Neural progenitor cell (in vitro differentiated cells): Measurements from ENCODE around the gene MYOM1.

ENCODE experiments used
- EZH2 ChIP-seq: fragments of 200-600 bp; sonication (generic); IDR thresholded peaks from 2 replicates; pipeline ENCODE4 v1.6.1; 2017; ENCODE audit warnings: antibody characterized with exemption, mild to moderate bottlenecking, moderate library complexity
- EZH2phosphoT487 ChIP-seq: fragments of 200-600 bp; sonication (generic); IDR thresholded peaks from 2 replicates; pipeline ENCODE4 v1.6.1; 2017; ENCODE audit warnings: antibody characterized with exemption
- TF ChIP-seq, protein P1 (sequence below): fragments of 200-600 bp; sonication (generic); IDR thresholded peaks from 2 replicates; pipeline ENCODE4 v1.5.1; 2017; ENCODE audit warnings: antibody characterized with exemption, mild to moderate bottlenecking

DNA sequence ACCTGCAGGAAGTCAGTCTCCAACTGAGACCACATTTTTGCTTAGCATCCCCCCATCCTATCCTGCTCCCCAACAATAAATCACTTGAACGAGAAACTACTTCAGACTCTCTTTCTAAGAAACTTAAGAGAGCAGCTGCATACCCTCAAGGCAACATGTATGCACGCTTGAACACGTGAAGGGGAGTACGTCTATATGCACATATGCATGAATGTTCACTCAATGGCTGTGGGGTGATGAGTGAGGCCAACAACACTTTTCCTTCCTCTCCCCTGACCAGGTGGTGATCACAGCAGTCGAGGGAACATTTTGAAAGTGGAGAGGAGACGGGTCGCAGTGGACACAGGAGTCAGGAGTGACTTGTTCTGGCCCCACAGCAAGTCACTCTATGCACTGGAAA lies 127.0 kb downstream of the MYOM1 start:
- TF ChIP-seq, protein P1, sequence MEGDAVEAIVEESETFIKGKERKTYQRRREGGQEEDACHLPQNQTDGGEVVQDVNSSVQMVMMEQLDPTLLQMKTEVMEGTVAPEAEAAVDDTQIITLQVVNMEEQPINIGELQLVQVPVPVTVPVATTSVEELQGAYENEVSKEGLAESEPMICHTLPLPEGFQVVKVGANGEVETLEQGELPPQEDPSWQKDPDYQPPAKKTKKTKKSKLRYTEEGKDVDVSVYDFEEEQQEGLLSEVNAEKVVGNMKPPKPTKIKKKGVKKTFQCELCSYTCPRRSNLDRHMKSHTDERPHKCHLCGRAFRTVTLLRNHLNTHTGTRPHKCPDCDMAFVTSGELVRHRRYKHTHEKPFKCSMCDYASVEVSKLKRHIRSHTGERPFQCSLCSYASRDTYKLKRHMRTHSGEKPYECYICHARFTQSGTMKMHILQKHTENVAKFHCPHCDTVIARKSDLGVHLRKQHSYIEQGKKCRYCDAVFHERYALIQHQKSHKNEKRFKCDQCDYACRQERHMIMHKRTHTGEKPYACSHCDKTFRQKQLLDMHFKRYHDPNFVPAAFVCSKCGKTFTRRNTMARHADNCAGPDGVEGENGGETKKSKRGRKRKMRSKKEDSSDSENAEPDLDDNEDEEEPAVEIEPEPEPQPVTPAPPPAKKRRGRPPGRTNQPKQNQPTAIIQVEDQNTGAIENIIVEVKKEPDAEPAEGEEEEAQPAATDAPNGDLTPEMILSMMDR, result no peak
- no peak for TF ChIP-seq EZH2
- no peak for TF ChIP-seq EZH2phosphoT487
